PFSK-1 (cell line): ENCODE data around the gene PDLIM1.

Source experiments
- FOXP2 ChIP-seq: optimal IDR thresholded peaks from 2 replicates; pipeline ENCODE3; 2011; ENCODE audit warnings: borderline replicate concordance, control low read depth, inconsistent platforms; ENCODE audit not compliant: insufficient read depth; ENCODE audit errors: extremely low read length, extremely low read depth
- POLR2AphosphoS5 ChIP-seq: IDR thresholded peaks from 2 replicates; pipeline ENCODE4 v1.6.1; 2012; ENCODE audit warnings: low read depth, mild to moderate bottlenecking, control low read depth, low read length, moderate library complexity
- SIN3A ChIP-seq: IDR thresholded peaks from 2 replicates; pipeline ENCODE4 v1.6.1; 2012; ENCODE audit warnings: mild to moderate bottlenecking, low read length, moderate library complexity, borderline replicate concordance; ENCODE audit not compliant: insufficient read depth
- TAF1 ChIP-seq: IDR thresholded peaks from 2 replicates; pipeline ENCODE4 v1.6.1; 2012; ENCODE audit warnings: low read length, control low read depth, borderline replicate concordance; ENCODE audit not compliant: insufficient read depth
- TF ChIP-seq, protein P1 (sequence below), 2 experiments: IDR thresholded peaks; 2 replicates each; pipeline versions ENCODE4 v1.6.1 to v1.8.0; 2011 to 2012; ENCODE audit warnings: low read depth in 2 of 2, low read length in 2 of 2, control low read depth in 1 of 2, inconsistent platforms in 1 of 2, mild to moderate bottlenecking in 1 of 2, moderate library complexity in 1 of 2; ENCODE audit not compliant: insufficient read depth in 1 of 2

The PDLIM1 gene

GRCh38 chr10:95247200-95247880, 43.5 kb downstream of the PDLIM1 start:
- TF ChIP-seq TAF1 (no peak), SIN3A (no peak), POLR2AphosphoS5 (no peak), FOXP2 (no peak)
- TF ChIP-seq, protein P1, sequence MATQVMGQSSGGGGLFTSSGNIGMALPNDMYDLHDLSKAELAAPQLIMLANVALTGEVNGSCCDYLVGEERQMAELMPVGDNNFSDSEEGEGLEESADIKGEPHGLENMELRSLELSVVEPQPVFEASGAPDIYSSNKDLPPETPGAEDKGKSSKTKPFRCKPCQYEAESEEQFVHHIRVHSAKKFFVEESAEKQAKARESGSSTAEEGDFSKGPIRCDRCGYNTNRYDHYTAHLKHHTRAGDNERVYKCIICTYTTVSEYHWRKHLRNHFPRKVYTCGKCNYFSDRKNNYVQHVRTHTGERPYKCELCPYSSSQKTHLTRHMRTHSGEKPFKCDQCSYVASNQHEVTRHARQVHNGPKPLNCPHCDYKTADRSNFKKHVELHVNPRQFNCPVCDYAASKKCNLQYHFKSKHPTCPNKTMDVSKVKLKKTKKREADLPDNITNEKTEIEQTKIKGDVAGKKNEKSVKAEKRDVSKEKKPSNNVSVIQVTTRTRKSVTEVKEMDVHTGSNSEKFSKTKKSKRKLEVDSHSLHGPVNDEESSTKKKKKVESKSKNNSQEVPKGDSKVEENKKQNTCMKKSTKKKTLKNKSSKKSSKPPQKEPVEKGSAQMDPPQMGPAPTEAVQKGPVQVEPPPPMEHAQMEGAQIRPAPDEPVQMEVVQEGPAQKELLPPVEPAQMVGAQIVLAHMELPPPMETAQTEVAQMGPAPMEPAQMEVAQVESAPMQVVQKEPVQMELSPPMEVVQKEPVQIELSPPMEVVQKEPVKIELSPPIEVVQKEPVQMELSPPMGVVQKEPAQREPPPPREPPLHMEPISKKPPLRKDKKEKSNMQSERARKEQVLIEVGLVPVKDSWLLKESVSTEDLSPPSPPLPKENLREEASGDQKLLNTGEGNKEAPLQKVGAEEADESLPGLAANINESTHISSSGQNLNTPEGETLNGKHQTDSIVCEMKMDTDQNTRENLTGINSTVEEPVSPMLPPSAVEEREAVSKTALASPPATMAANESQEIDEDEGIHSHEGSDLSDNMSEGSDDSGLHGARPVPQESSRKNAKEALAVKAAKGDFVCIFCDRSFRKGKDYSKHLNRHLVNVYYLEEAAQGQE (IDR thresholded peaks at IDR 0.05; ENCODE audit: insufficient read depth in 1 of 2, low read depth in 2 of 2, low read length in 2 of 2): no peak

DNA sequence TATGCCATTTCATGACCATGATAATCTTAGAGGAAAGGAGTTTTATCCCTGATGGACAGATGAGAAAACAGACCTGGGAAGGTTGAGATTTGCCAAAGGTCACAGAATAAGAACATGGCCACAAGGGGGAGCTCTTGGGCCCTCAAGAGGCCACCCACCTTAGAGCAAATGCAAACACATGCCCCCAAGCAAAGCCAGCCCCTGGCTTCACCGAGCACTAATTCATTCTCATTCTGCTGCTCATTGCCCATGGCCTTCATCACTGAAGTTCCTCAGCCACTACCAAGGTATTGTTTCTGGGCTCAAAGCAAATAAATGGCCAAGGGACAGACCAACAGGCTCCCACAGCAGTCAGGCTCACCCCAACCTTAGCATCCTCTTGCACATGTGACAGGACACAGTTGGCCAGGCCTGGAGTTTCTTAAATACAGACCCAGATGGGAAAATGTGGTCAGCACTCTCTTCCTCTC, 44.2 kb downstream of the PDLIM1 start:
- TF ChIP-seq SIN3A (no peak), TAF1 (no peak), FOXP2 (no peak), POLR2AphosphoS5 (no peak)
- TF ChIP-seq, protein P1 (IDR thresholded peaks at IDR 0.05; ENCODE audit: insufficient read depth in 1 of 2, low read depth in 2 of 2, low read length in 2 of 2): no peak

- no peak for TF ChIP-seq POLR2AphosphoS5
Measured at GRCh38 chr10:95245425-95246055, 45.3 kb downstream of the PDLIM1 start.

GRCh38 chr10:95244152-95244551, 46.7 kb downstream of the PDLIM1 start:
- TF ChIP-seq, protein P1 (IDR thresholded peaks at IDR 0.05; ENCODE audit: insufficient read depth in 1 of 2, low read depth in 2 of 2, low read length in 2 of 2): no peak
- TF ChIP-seq SIN3A: no peak
- TF ChIP-seq TAF1: no peak

GRCh38 chr10:95243318-95243617, 47.5 kb downstream of the PDLIM1 start:
- TF ChIP-seq, protein P1 (IDR thresholded peaks at IDR 0.05; ENCODE audit: insufficient read depth in 1 of 2, low read depth in 2 of 2, low read length in 2 of 2): no peak
- no peak for TF ChIP-seq POLR2AphosphoS5
- no peak for TF ChIP-seq TAF1
- TF ChIP-seq SIN3A: no peak
- no peak for TF ChIP-seq FOXP2
